Tibial artery (tissue), 4 donors: ENCODE data around the gene ARL8A.

ENCODE experiments used
- DNase-seq, 2 donors: peaks; one replicate each; pipeline ENCODE4 v3.0.0-alpha.2; 2019
- H3K27ac ChIP-seq, 2 donors: fragments of 200-600 bp; sonication (generic) in 1 of 2; 1 replicate in 1 of 2; 2 replicates in 1 of 2; pipeline ENCODE4 v1.5.1; 2018 to 2019; ENCODE audit warnings: mild to moderate bottlenecking in 1 of 2
- H3K27me3 ChIP-seq, 2 donors: fragments of 200-600 bp; sonication (generic) in 1 of 2; one replicate each; pipeline versions ENCODE4 v1.5.1 to v1.6.0; 2016 to 2019
- H3K36me3 ChIP-seq, 3 donors: fragments of 200-600 bp; sonication (generic) in 2 of 3; one replicate each; pipeline ENCODE4 v1.5.1; 2016 to 2019; ENCODE audit warnings: mild to moderate bottlenecking in 2 of 3
- H3K4me1 ChIP-seq, 4 donors: fragments of 200-600 bp; sonication (generic) in 2 of 4; 1 replicate in 3 of 4; 2 replicates in 1 of 4; pipeline ENCODE4 v1.5.1; 2016 to 2019
- H3K4me3 ChIP-seq, 2 donors: fragments of 200-600 bp; sonication (generic) in 1 of 2; 1 replicate in 1 of 2; 2 replicates in 1 of 2; pipeline ENCODE4 v1.5.1; 2018 to 2019; ENCODE audit warnings: mild to moderate bottlenecking in 2 of 2
- H3K9me3 ChIP-seq, 3 donors: fragments of 200-600 bp; sonication (generic) in 1 of 3; one replicate each; pipeline ENCODE4 v1.5.1; 2016 to 2019
- intact Hi-C: fragments of 100-400 bp; cut with DNase I; formaldehyde crosslinking; loops from one replicate; pipeline ENCODE4 v1.15.0; 2023; ENCODE audit warnings: low total_unique reads
- TF ChIP-seq, protein P1 (sequence below), 2 experiments: fragments of 200-600 bp in 1 of 2; fragments of 450-650 bp in 1 of 2; IDR thresholded peaks; one replicate each; pipeline ENCODE4 v1.5.1; 2017 to 2019; ENCODE audit warnings: antibody characterized with exemption in 2 of 2, mild to moderate bottlenecking in 1 of 2, moderate library complexity in 1 of 2

The ARL8A gene

GRCh38 chr1:202189918-202190715, 45.6 kb upstream of the ARL8A start:
- TF ChIP-seq, protein P1, sequence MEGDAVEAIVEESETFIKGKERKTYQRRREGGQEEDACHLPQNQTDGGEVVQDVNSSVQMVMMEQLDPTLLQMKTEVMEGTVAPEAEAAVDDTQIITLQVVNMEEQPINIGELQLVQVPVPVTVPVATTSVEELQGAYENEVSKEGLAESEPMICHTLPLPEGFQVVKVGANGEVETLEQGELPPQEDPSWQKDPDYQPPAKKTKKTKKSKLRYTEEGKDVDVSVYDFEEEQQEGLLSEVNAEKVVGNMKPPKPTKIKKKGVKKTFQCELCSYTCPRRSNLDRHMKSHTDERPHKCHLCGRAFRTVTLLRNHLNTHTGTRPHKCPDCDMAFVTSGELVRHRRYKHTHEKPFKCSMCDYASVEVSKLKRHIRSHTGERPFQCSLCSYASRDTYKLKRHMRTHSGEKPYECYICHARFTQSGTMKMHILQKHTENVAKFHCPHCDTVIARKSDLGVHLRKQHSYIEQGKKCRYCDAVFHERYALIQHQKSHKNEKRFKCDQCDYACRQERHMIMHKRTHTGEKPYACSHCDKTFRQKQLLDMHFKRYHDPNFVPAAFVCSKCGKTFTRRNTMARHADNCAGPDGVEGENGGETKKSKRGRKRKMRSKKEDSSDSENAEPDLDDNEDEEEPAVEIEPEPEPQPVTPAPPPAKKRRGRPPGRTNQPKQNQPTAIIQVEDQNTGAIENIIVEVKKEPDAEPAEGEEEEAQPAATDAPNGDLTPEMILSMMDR (IDR thresholded peaks at IDR 0.05) = no peak
- Histone ChIP-seq H3K27ac (no peak overlapping the region), H3K4me3 (no peak overlapping the region), H3K4me1 (peaks cover 0 to 26% (median 11%) of the 10 kb centered on the region in 4 donors), H3K9me3 (no peaks in the 10 kb centered on the region), H3K27me3 (peaks cover 0 to 7% of the 10 kb centered on the region in 2 donors), H3K36me3 (no peaks in the 10 kb centered on the region)
- intact Hi-C loops = loop anchor here (2.0 to 10.0 kb wide), 2 partner anchors 127 to 525 kb away; partner anchors contain the start of gene SYT2
- no peak for DNase-seq

DNA sequence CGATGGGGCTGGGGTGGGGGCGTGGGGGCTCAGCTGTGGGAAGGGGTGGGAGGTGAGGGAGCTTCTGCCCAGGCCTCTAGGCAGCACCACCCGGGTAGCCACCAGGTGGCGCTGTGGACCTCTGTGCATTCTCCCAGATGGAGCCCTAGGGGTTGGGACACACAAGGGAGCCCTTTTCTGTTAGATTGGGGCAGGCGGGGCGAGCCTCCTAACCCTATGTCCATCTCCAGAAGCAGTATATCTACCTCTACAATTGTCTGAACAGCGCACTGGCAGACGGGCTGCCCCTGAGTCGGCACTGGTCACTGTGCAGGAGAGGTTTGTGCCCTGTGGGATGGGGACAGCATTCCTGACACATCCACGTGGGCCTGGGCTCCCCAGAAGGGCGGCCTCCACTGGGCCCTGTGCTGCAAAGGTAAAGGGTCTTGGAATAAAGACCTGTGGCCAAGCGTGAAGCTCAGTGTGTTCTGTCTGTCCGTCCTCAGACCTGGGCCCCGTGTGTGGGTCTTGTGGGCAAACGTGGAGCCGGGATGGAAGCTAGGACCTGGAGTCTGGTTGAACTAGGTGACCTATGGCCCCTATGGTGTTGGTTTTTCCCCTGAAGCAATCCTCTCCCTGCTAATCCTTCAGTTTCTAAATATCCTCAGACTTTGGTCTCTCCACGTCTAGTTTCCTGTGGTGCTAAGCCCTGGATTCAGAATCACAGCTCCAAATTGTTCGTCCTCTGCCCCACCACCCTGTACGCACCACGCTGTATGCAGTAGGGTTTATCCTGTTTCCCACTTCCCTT, 44.7 kb upstream of the ARL8A start:
- Histone ChIP-seq H3K4me3 (no peak overlapping the region), H3K4me1 (peaks cover 0 to 25% (median 18%) of the 10 kb centered on the region in 4 donors), H3K27me3 (peaks cover 0 to 10% of the 10 kb centered on the region in 2 donors), H3K9me3 (no peaks in the 10 kb centered on the region), H3K36me3 (no peaks in the 10 kb centered on the region), H3K27ac (no peak overlapping the region)
- TF ChIP-seq, protein P1 (IDR thresholded peaks at IDR 0.05) = peak; percentile 73 to 87
- DNase-seq = peak; percentile 53 to 82
- intact Hi-C loops = loop anchor here (2.0 to 10.0 kb wide), 2 partner anchors 128 to 526 kb away; partner anchors contain the start of gene SYT2

- intact Hi-C loops = loop anchor here (2.0 to 10.0 kb wide), 2 partner anchors 129 to 527 kb away; partner anchors contain the start of gene SYT2
- TF ChIP-seq, protein P1 (IDR thresholded peaks at IDR 0.05) = no peak
Measured at GRCh38 chr1:202187697-202188407, 43.3 kb upstream of the ARL8A start.

GRCh38 chr1:202187041-202187671, 42.6 kb upstream of the ARL8A start:
- H3K27me3 ChIP-seq = peaks cover 0 to 20% of the 10 kb centered on the region in 2 donors
- H3K36me3 ChIP-seq = no peaks in the 10 kb centered on the region
- no peak overlapping the region for H3K27ac ChIP-seq
- TF ChIP-seq, protein P1 (IDR thresholded peaks at IDR 0.05) = no peak
- no peaks in the 10 kb centered on the region for H3K9me3 ChIP-seq
- DNase-seq = no peak
- intact Hi-C loops = loop anchor here (10.0 kb wide), 1 partner anchor 528 kb away; the partner anchor contains the start of gene SYT2
- H3K4me3 ChIP-seq = no peak overlapping the region
- H3K4me1 ChIP-seq = peaks cover 0 to 11% (median 8%) of the 10 kb centered on the region in 4 donors

More at GRCh38 chr1:202187697-202188407, 43.3 kb upstream of the ARL8A start:
- Histone ChIP-seq H3K4me3 (no peak overlapping the region), H3K4me1 (peaks cover 0 to 16% (median 11%) of the 10 kb centered on the region in 4 donors), H3K27ac (no peak overlapping the region), H3K27me3 (peaks cover 0 to 15% of the 10 kb centered on the region in 2 donors), H3K9me3 (no peaks in the 10 kb centered on the region), H3K36me3 (no peaks in the 10 kb centered on the region)
- DNase-seq = no peak
